ENCODE results near the gene RNF222.

- TF ChIP-seq, protein P1, sequence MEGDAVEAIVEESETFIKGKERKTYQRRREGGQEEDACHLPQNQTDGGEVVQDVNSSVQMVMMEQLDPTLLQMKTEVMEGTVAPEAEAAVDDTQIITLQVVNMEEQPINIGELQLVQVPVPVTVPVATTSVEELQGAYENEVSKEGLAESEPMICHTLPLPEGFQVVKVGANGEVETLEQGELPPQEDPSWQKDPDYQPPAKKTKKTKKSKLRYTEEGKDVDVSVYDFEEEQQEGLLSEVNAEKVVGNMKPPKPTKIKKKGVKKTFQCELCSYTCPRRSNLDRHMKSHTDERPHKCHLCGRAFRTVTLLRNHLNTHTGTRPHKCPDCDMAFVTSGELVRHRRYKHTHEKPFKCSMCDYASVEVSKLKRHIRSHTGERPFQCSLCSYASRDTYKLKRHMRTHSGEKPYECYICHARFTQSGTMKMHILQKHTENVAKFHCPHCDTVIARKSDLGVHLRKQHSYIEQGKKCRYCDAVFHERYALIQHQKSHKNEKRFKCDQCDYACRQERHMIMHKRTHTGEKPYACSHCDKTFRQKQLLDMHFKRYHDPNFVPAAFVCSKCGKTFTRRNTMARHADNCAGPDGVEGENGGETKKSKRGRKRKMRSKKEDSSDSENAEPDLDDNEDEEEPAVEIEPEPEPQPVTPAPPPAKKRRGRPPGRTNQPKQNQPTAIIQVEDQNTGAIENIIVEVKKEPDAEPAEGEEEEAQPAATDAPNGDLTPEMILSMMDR (conservative IDR thresholded peaks at IDR 0.05): no peak
- TF ChIP-seq ZFX (IDR thresholded peaks at IDR 0.05): no peak
Observed at GRCh38 chr17:8412089-8412488, 14.5 kb upstream of the RNF222 start.
